GM11168 (cell line): Measurements from ENCODE around the gene NOTO.

Experiments used
- in situ Hi-C: fragments of 300-500 bp; cut with MboI; formaldehyde crosslinking; loops from one replicate; pipeline ENCODE4 v1.12.0; 2022; ENCODE audit warnings: low sequenced_read_pairs; ENCODE audit not compliant: unreplicated experiment

NOTO gene

GRCh38 chr2:73255007-73255644 is 52.8 kb downstream of the NOTO start:
- in situ Hi-C loops, result no loop called here

- in situ Hi-C loops, result no loop called here
Observed at GRCh38 chr2:73255907-73256617, 53.7 kb downstream of the NOTO start.

DNA sequence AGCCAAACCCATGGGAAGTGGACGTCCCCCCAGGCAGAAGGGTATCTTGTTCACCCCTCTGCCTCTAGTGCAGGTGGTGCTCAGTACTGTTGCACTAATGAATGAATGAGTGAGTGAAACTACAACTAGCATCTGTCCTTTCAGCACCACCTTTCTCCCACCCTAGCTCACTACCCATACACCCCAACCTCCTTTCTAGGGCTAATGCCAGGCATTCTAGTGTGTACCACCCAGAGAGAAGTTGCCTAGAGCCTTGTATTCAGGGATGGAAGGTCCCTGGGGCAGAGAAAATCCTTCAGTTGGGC is 54.2 kb downstream of the NOTO start:
- in situ Hi-C loops, result no loop called here

GRCh38 chr2:73257021-73257420 is 54.6 kb downstream of the NOTO start:
- in situ Hi-C loops, result no loop called here

DNA sequence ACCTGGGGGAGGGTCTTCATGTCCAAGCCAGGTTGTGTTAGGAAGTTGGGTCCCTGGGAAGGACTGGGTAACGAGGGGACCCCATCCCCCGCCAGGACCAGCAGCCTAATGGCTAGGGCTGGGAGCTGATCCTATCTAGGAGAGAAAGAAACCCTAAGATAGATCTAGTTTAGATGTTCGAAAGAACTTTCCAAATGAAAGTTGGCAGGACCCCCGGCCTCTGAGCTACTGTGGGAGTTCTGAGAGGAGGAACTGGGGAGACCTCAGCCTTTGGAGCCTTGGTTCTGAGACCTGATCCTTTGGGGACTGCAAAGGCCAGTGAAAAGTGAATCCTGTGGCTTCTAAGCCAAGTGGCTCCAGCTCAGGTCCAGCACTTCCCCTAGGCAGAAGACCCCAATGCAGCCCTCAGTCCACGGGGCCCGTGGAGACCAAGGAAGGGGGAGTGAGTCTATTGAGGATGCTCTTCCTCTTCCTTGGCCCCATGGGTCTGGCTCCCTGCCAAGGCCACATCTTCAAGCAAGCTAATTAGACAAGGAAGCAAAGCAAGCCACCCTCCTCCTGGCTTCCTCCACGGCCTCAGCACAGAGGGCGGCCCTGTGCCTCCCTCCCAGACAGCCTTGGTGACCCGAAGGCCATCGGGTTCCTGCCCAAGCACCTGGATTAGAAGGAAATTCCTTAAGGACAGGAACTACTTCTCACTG is 55.2 kb downstream of the NOTO start:
- in situ Hi-C loops, result no loop called here

DNA sequence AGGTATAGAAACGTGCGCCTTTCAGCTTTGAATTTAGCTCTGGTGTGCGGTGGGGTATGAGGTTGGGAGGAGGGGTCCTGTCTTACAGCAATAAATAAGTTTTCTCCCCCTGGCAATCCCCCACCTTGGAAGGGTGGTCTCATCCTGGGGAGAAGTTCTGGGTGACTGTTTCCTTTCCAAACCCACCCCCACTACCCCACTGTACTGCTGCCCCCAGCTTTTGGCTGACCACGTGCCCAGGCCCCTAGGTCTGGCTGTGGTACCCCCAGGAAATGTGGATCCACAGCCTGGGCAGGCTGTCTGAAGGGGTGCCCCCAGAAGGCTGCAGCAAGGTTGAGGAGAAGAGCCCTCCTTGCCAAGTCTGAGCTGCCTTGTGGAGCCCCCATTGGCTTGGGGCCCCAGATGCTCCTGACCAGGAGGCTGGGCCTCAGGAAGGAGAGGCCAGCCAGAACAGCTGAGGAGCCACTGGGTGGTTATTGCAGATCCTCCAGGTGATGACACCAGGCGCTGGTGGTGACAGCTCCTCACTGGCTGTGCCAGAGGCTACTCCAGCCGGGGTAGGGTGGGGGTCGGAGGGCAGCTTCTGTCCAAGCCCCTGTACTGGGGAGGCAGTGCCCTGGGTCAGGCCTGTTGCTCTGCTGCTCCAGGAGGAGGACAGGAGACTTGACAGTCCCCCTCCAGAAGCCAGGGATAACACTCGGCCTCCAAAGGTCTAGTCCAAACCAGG is 56.0 kb downstream of the NOTO start:
- in situ Hi-C loops, result no loop called here

DNA sequence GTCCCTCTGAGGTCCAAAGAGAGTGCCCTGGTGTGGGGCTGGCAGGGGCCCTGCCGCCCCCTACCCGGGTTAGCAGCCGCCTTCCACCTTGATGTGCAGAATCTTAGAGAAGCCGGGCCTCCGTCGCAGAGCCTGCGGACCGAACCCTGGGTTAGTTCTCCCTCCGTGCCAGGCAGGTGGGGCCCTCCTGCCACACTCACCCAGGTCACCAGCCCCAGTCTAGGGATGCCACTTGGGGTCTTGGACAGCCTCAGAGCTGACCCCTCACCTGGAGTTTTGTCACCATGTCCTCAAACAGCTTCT is 56.5 kb downstream of the NOTO start:
- in situ Hi-C loops, result no loop called here

GRCh38 chr2:73259276-73259675 is 56.9 kb downstream of the NOTO start:
- in situ Hi-C loops, result no loop called here

DNA sequence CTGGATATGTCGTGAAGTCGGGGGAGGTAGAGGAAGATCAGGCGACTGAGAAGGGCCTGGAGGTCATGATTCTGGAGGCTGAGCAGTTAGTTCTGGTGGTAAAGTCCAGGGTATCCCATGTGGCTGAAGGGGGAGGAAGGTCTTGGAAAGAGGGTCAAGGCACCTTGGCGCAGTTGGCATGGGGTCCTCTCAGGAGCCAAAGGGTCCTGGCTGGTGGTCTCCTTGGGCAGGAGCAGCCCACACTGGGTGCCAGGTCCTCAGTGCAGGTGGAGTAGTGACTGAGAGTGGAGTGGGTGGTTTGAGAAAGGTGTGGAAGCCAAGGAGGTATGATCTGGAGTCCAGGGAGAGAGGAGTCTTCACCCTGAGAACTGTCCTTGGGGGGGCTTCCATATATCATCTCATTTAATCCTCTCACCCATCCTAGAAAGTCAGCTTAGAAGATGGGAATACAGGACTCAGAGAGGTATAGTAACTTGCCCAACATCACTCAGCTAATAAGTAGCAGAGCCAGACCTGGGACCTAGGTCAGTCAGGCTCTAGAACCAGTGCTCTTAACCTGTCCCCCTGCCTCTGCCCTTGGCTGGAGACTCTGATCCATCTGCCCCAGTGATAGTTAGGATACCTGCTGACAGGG is 57.4 kb downstream of the NOTO start:
- in situ Hi-C loops, result no loop called here

- in situ Hi-C loops, result no loop called here
Observed at GRCh38 chr2:73260338-73260984, 58.1 kb downstream of the NOTO start.
